ENCODE data around the gene ALX4. TPM values are rescaled to one million over a fixed set of nuclear protein-coding genes. Genes with fewer than 3 reads are reported as not detected.

ALX4 gene
- polyA plus RNA-seq, 4 donors = 0.04 TPM; not detected in 3

- Histone ChIP-seq H3K9me3 (ENCODE audit: control insufficient read depth in 2 of 2, insufficient read depth in 1 of 2, low read depth in 1 of 2, low read length in 1 of 2) (peaks cover 0 to 3% of the 10 kb centered on the region in 2 donors), H3K4me1 (ENCODE audit: control insufficient read depth in 3 of 3, insufficient read depth in 2 of 3, low read depth in 1 of 3, low read length in 2 of 3) (peaks cover 0 to 4% (median 0%) of the 10 kb centered on the region in 3 donors), H3K36me3 (ENCODE audit: control insufficient read depth in 3 of 3, insufficient read depth in 2 of 3, low read depth in 1 of 3, low read length in 3 of 3) (peaks cover 0 to 5% (median 0%) of the 10 kb centered on the region in 3 donors), H3K27ac (ENCODE audit: low read depth in 1 of 3, low read length in 2 of 3) (no peak overlapping the region), H3K4me3 (ENCODE audit: low read depth in 1 of 3, low read length in 3 of 3) (no peak overlapping the region), H3K27me3 (ENCODE audit: control insufficient read depth in 3 of 3, insufficient read depth in 3 of 3, low read length in 3 of 3) (peaks cover 0 to 2% (median 0%) of the 10 kb centered on the region in 3 donors)
- no peak for DNase-seq
- WGBS, 3 donors = 36 to 70% (median 64%) methylated on average over 4 of the region's 4 CpGs
- FAIRE-seq = no peak
Observed at GRCh38 chr11:44260081-44260480, 49.9 kb downstream of the ALX4 start.

GRCh38 chr11:44258839-44259420 is 51.0 kb downstream of the ALX4 start:
- H3K36me3 ChIP-seq (ENCODE audit: control insufficient read depth in 3 of 3, insufficient read depth in 2 of 3, low read depth in 1 of 3, low read length in 3 of 3) = peaks cover 0 to 5% (median 0%) of the 10 kb centered on the region in 3 donors
- no peak overlapping the region for H3K4me3 ChIP-seq (ENCODE audit: low read depth in 1 of 3, low read length in 3 of 3)
- DNase-seq (no peak), FAIRE-seq (no peak)
- no peak overlapping the region for H3K27ac ChIP-seq (ENCODE audit: low read depth in 1 of 3, low read length in 2 of 3)
- peaks cover 0 to 2% (median 0%) of the 10 kb centered on the region in 3 donors for H3K27me3 ChIP-seq (ENCODE audit: control insufficient read depth in 3 of 3, insufficient read depth in 3 of 3, low read length in 3 of 3)
- peaks cover 0 to 4% (median 0%) of the 10 kb centered on the region in 3 donors for H3K4me1 ChIP-seq (ENCODE audit: control insufficient read depth in 3 of 3, insufficient read depth in 2 of 3, low read depth in 1 of 3, low read length in 2 of 3)
- WGBS, 3 donors = 87 to 89% (median 87%) methylated on average over 5 of the region's 5 CpGs
- H3K9me3 ChIP-seq (ENCODE audit: control insufficient read depth in 2 of 2, insufficient read depth in 1 of 2, low read depth in 1 of 2, low read length in 1 of 2) = peaks cover 0 to 5% of the 10 kb centered on the region in 2 donors

- Histone ChIP-seq H3K4me1 (ENCODE audit: control insufficient read depth in 3 of 3, insufficient read depth in 2 of 3, low read depth in 1 of 3, low read length in 2 of 3) (peaks cover 0 to 4% (median 0%) of the 10 kb centered on the region in 3 donors), H3K36me3 (ENCODE audit: control insufficient read depth in 3 of 3, insufficient read depth in 2 of 3, low read depth in 1 of 3, low read length in 3 of 3) (peaks cover 0 to 5% (median 0%) of the 10 kb centered on the region in 3 donors), H3K27ac (ENCODE audit: low read depth in 1 of 3, low read length in 2 of 3) (no peak overlapping the region), H3K27me3 (ENCODE audit: control insufficient read depth in 3 of 3, insufficient read depth in 3 of 3, low read length in 3 of 3) (peaks cover 0 to 2% (median 0%) of the 10 kb centered on the region in 3 donors), H3K4me3 (ENCODE audit: low read depth in 1 of 3, low read length in 3 of 3) (no peak overlapping the region), H3K9me3 (ENCODE audit: control insufficient read depth in 2 of 2, insufficient read depth in 1 of 2, low read depth in 1 of 2, low read length in 1 of 2) (peaks cover 0 to 5% of the 10 kb centered on the region in 2 donors)
- no peak for DNase-seq
- FAIRE-seq = no peak
- WGBS, 3 donors = 67 to 79% (median 74%) methylated on average over 5 of the region's 5 CpGs
Observed at GRCh38 chr11:44258190-44258489, 51.8 kb downstream of the ALX4 start.

GRCh38 chr11:44257338-44258189 is 52.4 kb downstream of the ALX4 start:
- WGBS, 3 donors = 94 to 97% (median 94%) methylated on average over 8 of the region's 8 CpGs
- Histone ChIP-seq H3K27ac (ENCODE audit: low read depth in 1 of 3, low read length in 2 of 3) (no peak overlapping the region), H3K36me3 (ENCODE audit: control insufficient read depth in 3 of 3, insufficient read depth in 2 of 3, low read depth in 1 of 3, low read length in 3 of 3) (peaks cover 0 to 5% (median 0%) of the 10 kb centered on the region in 3 donors), H3K4me1 (ENCODE audit: control insufficient read depth in 3 of 3, insufficient read depth in 2 of 3, low read depth in 1 of 3, low read length in 2 of 3) (peaks cover 0 to 4% (median 0%) of the 10 kb centered on the region in 3 donors), H3K27me3 (ENCODE audit: control insufficient read depth in 3 of 3, insufficient read depth in 3 of 3, low read length in 3 of 3) (peaks cover 0 to 2% (median 0%) of the 10 kb centered on the region in 3 donors), H3K9me3 (ENCODE audit: control insufficient read depth in 2 of 2, insufficient read depth in 1 of 2, low read depth in 1 of 2, low read length in 1 of 2) (peaks cover 0 to 7% of the 10 kb centered on the region in 2 donors), H3K4me3 (ENCODE audit: low read depth in 1 of 3, low read length in 3 of 3) (no peak overlapping the region)
- FAIRE-seq = no peak
- DNase-seq = peak in 1 of 2 donors; percentile 49

GRCh38 chr11:44256673-44257291 is 53.2 kb downstream of the ALX4 start:
- DNase-seq (peak in 1 of 2 donors; percentile 20), FAIRE-seq (no peak)
- H3K9me3 ChIP-seq (ENCODE audit: control insufficient read depth in 2 of 2, insufficient read depth in 1 of 2, low read depth in 1 of 2, low read length in 1 of 2) = peaks cover 0 to 8% of the 10 kb centered on the region in 2 donors
- H3K27me3 ChIP-seq (ENCODE audit: control insufficient read depth in 3 of 3, insufficient read depth in 3 of 3, low read length in 3 of 3) = peaks cover 0 to 2% (median 0%) of the 10 kb centered on the region in 3 donors
- H3K36me3 ChIP-seq (ENCODE audit: control insufficient read depth in 3 of 3, insufficient read depth in 2 of 3, low read depth in 1 of 3, low read length in 3 of 3) = peaks cover 0 to 5% (median 0%) of the 10 kb centered on the region in 3 donors
- no peak overlapping the region for H3K27ac ChIP-seq (ENCODE audit: low read depth in 1 of 3, low read length in 2 of 3)
- H3K4me3 ChIP-seq (ENCODE audit: low read depth in 1 of 3, low read length in 3 of 3) = no peak overlapping the region
- whole genome bisulfite sequencing, 3 donors = 50 to 62% (median 51%) methylated on average over 4 of the region's 4 CpGs
- H3K4me1 ChIP-seq (ENCODE audit: control insufficient read depth in 3 of 3, insufficient read depth in 2 of 3, low read depth in 1 of 3, low read length in 2 of 3) = peaks cover 0 to 4% (median 0%) of the 10 kb centered on the region in 3 donors

GRCh38 chr11:44255406-44256071 is 54.4 kb downstream of the ALX4 start:
- H3K4me1 ChIP-seq (ENCODE audit: control insufficient read depth in 3 of 3, insufficient read depth in 2 of 3, low read depth in 1 of 3, low read length in 2 of 3) = peaks cover 0 to 4% (median 0%) of the 10 kb centered on the region in 3 donors
- no peak for DNase-seq
- no peak for FAIRE-seq
- H3K27ac ChIP-seq (ENCODE audit: low read depth in 1 of 3, low read length in 2 of 3) = no peak overlapping the region
- H3K4me3 ChIP-seq (ENCODE audit: low read depth in 1 of 3, low read length in 3 of 3) = no peak overlapping the region
- 55 to 68% (median 63%) methylated on average over 6 of the region's 6 CpGs for WGBS, 3 donors
- H3K36me3 ChIP-seq (ENCODE audit: control insufficient read depth in 3 of 3, insufficient read depth in 2 of 3, low read depth in 1 of 3, low read length in 3 of 3) = peaks cover 0 to 5% (median 0%) of the 10 kb centered on the region in 3 donors
- H3K9me3 ChIP-seq (ENCODE audit: control insufficient read depth in 2 of 2, insufficient read depth in 1 of 2, low read depth in 1 of 2, low read length in 1 of 2) = peaks cover 0 to 8% of the 10 kb centered on the region in 2 donors
- peaks cover 0 to 2% (median 0%) of the 10 kb centered on the region in 3 donors for H3K27me3 ChIP-seq (ENCODE audit: control insufficient read depth in 3 of 3, insufficient read depth in 3 of 3, low read length in 3 of 3)

GRCh38 chr11:44252999-44253602 is 56.8 kb downstream of the ALX4 start:
- H3K4me3 ChIP-seq (ENCODE audit: low read depth in 1 of 3, low read length in 3 of 3) = no peak overlapping the region
- 94 to 100% (median 95%) methylated on average over 2 of the region's 2 CpGs for WGBS, 3 donors
- peaks cover 0 to 5% of the 10 kb centered on the region in 2 donors for H3K9me3 ChIP-seq (ENCODE audit: control insufficient read depth in 2 of 2, insufficient read depth in 1 of 2, low read depth in 1 of 2, low read length in 1 of 2)
- DNase-seq = no peak
- H3K27ac ChIP-seq (ENCODE audit: low read depth in 1 of 3, low read length in 2 of 3) = no peak overlapping the region
- no peaks in the 10 kb centered on the region for H3K27me3 ChIP-seq (ENCODE audit: control insufficient read depth in 3 of 3, insufficient read depth in 3 of 3, low read length in 3 of 3)
- no peak for FAIRE-seq
- H3K4me1 ChIP-seq (ENCODE audit: control insufficient read depth in 3 of 3, insufficient read depth in 2 of 3, low read depth in 1 of 3, low read length in 2 of 3) = peaks cover 0 to 4% (median 0%) of the 10 kb centered on the region in 3 donors
- H3K36me3 ChIP-seq (ENCODE audit: control insufficient read depth in 3 of 3, insufficient read depth in 2 of 3, low read depth in 1 of 3, low read length in 3 of 3) = peaks cover 0 to 7% (median 0%) of the 10 kb centered on the region in 3 donors
